Measurements from ENCODE around the gene SORCS2.

Gene SORCS2

GRCh38 chr4:7390336-7390735, 198.0 kb downstream of the SORCS2 start:
- in situ Hi-C loops (cut with MboI; ENCODE audit: low sequenced_read_pairs, unreplicated experiment): no loop called here
- DNase-seq (ENCODE audit: low spot score): no peak
- TF ChIP-seq CTCF (IDR thresholded peaks at IDR 0.05; ENCODE audit: borderline replicate concordance, control extremely low read depth, extremely low read depth, insufficient read depth, missing control alignments): no peak

GRCh38 chr4:7390906-7391636, 198.7 kb downstream of the SORCS2 start:
- in situ Hi-C loops (cut with MboI; ENCODE audit: low sequenced_read_pairs, unreplicated experiment): no loop called here
- no peak for TF ChIP-seq CTCF (IDR thresholded peaks at IDR 0.05; ENCODE audit: borderline replicate concordance, control extremely low read depth, extremely low read depth, insufficient read depth, missing control alignments)
- no peak for DNase-seq (ENCODE audit: low spot score)

GRCh38 chr4:7391637-7392437, 199.5 kb downstream of the SORCS2 start:
- in situ Hi-C loops (cut with MboI; ENCODE audit: low sequenced_read_pairs, unreplicated experiment): no loop called here
- no peak for DNase-seq (ENCODE audit: low spot score)

GRCh38 chr4:7392438-7393421, 200.4 kb downstream of the SORCS2 start:
- no peak for DNase-seq (ENCODE audit: low spot score)
- in situ Hi-C loops (cut with MboI; ENCODE audit: low sequenced_read_pairs, unreplicated experiment): no loop called here
- no peak for TF ChIP-seq CTCF (IDR thresholded peaks at IDR 0.05; ENCODE audit: borderline replicate concordance, control extremely low read depth, extremely low read depth, insufficient read depth, missing control alignments)

More at GRCh38 chr4:7391637-7392437, 199.5 kb downstream of the SORCS2 start:
- TF ChIP-seq CTCF (IDR thresholded peaks at IDR 0.05; ENCODE audit: borderline replicate concordance, control extremely low read depth, extremely low read depth, insufficient read depth, missing control alignments): no peak

- no peak for DNase-seq (ENCODE audit: low spot score)
- TF ChIP-seq CTCF (IDR thresholded peaks at IDR 0.05; ENCODE audit: borderline replicate concordance, control extremely low read depth, extremely low read depth, insufficient read depth, missing control alignments): no peak
- in situ Hi-C loops (cut with MboI; ENCODE audit: low sequenced_read_pairs, unreplicated experiment): no loop called here
Measured at GRCh38 chr4:7393601-7394575, 201.6 kb downstream of the SORCS2 start.

All from GM13976 (cell line).